Posterior vena cava (tissue), 2 donors: ENCODE results near the gene EIF3B. TPM values are rescaled to one million over a fixed set of nuclear protein-coding genes. Genes with fewer than 3 reads are reported as not detected.
"Not testable (repeated sequence)": the region's sequence is repeated elsewhere in the genome, so short reads cannot be mapped to it uniquely, and the experiment has no call there.

Experiments
- DNase-seq: peaks from one replicate; pipeline ENCODE4 v3.0.0-alpha.2; 2020; ENCODE audit warnings: low spot score
- intact Hi-C, 2 donors: fragments of 100-400 bp; cut with DNase I; formaldehyde crosslinking; loops; one replicate each; pipeline versions ENCODE4 v1.14.1 to v1.14.2; 2022 to 2023
- long read RNA-seq, 2 donors: library from polyadenylated mRNA; unstranded; transcript quantifications; one replicate each; pipeline ENCODE4 v2.0.0, GENCODE V29; 2020 to 2021
- total RNA-seq, 2 donors: library from RNA; stranded (reverse); fragmentation: NEBNext Ultra II Directional; extraction: Animal tissue kit (Norgen Biotek cat#: 25700); gene quantifications; one replicate each; pipeline ENCODE4 v1.2.1, GENCODE V29; 2021
- donor health status: DM: yes; HTN: yes; CAD: no.
- donor health status: DM: yes; HTN: yes; CAD: no.

EIF3B gene
- total RNA-seq = 10 to 100 TPM; 78.1 to 90.1 TPM
- long read RNA-seq, donor 1, transcript EIF3B-201 (19 exons, 3,055 nt) = minor isoform, 15 of 79 reads
- long read RNA-seq, donor 1, transcript EIF3B-202 (19 exons, 2,966 nt) = major isoform, 29 of 79 reads
- long read RNA-seq, donor 1, partial matches to known transcripts = 13 of 79 reads
- long read RNA-seq, donor 1, other reads (novel, unspliced or antisense) = 21 of 79 reads
- long read RNA-seq, donor 2, partial matches to known transcripts = 27 of 36 reads
- long read RNA-seq, donor 2, other reads (novel, unspliced or antisense) = 5 of 36 reads

DNA sequence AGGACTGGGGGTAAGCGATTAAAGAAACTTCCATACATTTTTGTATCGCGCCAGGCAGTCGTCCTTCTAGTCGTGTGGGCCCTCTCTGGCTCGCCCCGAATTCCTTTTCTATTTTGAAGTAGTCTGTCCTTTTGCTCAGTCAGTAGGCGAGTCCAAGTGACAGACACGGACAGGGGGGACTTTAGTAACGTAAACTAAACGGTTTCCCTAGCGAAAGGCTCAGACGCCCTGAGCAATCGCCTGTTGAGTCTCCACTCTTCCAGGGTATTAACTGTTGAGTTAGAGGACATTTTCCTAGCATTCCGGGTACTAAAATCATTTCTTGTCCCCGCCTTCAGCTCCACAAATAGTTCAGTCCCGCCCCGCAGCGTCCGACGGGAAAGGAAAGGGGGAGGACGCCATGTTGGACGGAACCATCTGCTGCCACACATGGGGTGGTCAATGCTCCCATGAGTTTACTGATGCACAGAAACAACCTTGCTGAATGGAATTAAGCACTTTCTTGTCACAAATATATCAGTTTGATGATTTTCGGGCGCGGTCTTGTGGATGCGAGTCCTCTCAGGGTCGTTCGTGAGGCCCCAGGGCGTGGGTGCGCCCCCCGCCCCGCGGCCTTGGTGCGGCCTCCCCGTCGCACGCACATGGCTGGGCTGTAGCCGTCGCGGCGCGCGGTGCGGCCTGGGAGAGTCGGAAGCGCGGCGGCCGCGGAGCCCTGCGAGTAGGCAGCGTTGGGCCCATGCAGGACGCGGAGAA is at the start of gene EIF3B:
Gene EIF3B (plus strand): TSS at position 642 of the 753 bp plus-strand sequence. CDS start 95 bp downstream, at position 737.
- DNase-seq = peak; percentile 97
- intact Hi-C loops = loop anchor here in 1 of 2 donors (10.0 kb wide), 1 partner anchor 780 kb away; the partner anchor contains the start of gene PSMG3

DNA sequence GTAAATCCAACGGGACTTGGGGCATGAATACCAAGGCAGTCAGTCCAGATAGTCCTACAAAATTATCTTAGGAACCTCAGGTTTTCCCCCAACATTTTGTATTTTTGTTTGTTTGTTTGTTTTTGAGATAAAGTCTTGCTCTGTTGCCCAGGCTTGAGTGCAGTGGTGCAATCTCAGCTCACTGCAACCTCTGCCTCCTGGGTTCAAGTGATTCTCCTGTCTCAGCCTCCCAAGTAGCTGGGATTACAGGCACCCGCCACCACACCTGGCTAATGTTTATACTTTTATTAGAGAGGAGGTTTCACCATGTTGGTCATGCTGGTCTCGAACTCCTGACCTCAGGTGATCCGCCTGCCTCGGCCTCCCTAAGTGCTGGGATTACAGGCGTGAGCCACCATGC is 49.4 kb upstream of the EIF3B start:
- DNase-seq, intact Hi-C loops: not testable (repeated sequence)

DNA sequence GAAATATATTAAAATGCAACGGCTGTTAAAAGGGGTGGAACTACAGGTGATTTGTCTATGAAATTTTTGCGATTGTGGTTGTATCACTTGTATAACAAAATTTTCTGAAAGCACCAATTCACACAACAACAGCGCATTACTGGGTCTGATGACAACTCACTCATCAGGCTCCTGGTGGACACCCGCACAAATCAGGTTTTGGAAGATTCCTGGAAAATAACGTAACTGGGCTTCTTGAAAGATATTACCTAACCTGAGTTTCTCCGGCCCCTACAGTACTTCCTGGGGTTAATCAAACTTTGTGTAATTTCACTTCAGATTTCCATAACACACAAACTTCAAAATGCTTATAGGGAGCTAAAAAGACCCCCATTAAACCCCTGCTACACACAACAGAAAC is 47.9 kb upstream of the EIF3B start:
- intact Hi-C loops = no loop called here
- DNase-seq = no peak

DNA sequence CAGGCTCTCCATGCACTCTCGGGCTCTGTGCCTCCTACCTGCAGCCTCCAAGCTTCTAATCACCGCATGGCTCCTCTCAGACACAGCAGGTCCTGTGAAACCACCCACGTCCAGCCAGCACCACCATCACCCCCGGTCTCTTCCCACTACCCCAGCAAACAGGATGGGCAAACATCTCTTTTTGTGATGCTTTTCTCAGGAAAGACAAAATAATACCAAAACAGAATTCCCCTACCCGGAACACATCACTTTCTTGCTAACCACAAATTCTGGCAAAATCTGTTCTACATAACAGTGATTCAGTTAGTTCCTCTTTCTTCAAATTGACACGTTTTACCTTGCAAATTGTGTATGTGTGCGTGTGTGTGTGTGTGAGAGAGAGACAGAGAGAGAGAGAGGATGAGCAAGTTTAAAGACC is 46.9 kb upstream of the EIF3B start:
- intact Hi-C loops = no loop called here
- DNase-seq = no peak

DNA sequence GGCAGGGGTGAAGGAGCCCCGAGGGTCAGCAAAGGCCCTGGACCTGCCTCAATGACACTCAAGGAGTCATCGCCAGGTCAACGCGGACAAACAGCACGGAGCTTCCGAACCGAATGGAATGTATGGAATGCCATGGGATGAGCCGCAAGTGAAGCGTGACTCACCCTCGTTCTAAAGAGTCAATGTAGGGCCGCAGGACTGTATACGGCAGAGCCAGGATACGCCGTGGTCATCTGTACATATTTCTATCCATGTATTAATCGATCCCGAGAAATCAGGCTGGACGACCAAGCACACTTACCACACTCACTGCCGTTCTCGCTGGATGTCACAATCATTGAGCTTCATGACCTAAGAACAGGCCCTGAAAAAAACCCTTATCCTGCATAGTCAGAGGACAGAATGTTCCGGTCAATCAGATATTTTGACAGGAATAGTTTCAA is 44.7 kb upstream of the EIF3B start:
- intact Hi-C loops = loop anchor here in 1 of 2 donors (10.0 kb wide), 1 partner anchor 65 kb away; the partner anchor contains the start of genes MRM2 and NUDT1
- DNase-seq = no peak

DNA sequence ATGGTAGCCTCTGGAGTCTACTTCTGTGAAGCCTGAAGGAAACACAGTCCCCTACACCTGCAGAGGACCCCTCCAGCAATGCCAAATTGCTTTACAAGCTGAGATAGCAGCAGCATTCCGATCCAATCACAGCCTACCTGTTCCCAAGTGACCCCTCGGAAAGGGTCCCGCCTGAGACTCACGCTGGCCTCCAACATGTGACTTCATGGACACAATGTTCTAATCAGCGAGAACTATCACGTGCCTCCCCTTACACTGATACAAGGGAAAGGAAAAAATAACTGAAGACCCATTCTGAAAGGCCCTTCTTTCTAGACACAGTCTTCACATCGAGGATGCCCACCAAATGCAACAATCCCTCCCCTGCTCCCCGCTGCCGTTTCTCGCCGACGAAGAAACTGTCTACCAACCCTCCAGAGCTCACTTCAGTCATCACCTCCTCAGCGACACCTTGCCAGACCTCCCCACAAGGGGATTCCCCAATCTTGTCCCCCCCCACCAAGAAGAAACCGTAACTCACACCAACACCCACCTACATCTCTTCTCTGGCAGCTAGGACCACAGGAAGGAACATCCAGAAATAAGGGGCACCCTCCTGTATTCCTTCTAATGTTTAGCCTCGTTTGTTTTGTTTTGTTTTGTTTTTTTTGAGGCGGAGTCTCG is 42.2 kb upstream of the EIF3B start:
- intact Hi-C loops = loop anchor here in 1 of 2 donors (10.0 kb wide), 1 partner anchor 68 kb away; the partner anchor contains the start of genes MRM2 and NUDT1
- DNase-seq = no peak

DNA sequence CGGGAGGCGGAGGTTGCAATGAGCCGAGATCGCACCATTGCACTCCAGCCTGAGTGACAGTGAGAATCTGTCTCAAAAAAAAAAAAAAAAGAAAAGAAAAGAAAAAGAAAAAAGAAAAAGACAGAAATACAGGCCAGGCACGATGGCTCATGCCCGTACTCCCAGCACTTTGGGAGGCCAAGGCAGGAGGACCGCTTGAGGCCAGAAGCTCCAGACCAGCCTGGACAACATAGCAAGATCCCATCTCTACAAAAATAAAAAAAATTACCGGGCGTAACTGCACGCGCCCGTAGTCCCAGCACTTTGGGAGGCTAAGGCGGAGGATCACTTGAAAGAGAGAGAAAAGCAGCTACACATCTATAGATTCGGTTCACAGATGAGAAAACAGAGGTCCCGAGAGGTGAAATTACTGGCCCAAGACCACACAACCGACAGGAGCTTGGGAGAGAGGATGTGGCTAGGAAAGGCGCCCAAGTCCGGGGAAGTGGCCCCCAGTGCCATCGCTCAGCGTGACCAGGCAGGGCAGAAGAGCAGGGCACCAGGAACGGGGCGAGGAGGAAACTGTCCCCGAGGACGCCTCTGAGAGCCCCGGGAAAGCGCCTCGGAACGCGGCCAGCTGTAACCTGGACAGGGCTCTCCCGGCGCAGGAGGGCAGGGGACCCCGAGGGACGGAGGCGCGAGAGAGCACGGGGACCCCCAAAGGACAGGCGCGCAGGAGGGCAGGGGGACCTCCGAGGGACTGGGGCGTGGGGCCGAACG is 41.0 kb upstream of the EIF3B start:
- intact Hi-C loops = loop anchor here in 1 of 2 donors (10.0 kb wide), 1 partner anchor 69 kb away; the partner anchor contains the start of genes MRM2 and NUDT1
- peak; percentile 82 for DNase-seq

DNA sequence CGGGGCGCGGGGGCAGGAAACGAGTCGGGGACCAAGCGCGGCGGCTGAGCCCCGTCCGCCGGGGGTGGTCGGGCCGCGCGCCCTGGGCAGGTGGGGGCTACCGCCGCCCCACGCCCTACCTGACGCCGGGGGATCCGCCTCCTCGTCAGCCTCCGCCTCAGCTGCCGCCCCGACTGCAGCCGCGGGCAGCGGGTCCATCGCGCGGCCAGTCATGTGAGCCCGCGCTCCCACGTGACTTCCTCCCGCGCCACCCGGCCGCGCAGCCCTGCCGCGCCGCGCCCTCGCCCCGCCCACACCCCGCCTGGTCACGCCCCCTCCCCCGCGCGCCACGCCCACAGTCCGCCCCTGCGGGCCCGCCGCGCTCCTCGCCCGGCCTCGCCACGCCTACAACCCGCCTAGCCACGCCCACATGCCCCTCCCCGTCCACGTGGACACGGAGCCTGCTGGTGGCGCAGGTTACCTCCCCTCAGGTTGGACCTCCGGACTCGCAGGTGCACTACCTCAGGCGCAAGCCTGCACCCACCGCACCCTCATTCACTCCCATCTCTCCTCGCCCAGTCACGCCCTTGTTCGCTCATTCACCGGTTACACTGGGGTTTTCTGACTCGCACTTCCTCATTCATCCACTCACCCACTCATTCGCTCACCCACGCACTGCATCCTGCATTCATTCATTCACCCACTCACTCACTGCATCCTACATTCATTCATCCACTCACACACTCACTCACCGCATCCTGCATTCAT is 40.2 kb upstream of the EIF3B start, which contains the start of gene SNX8:
Gene SNX8 (minus strand): TSS at position 233 of the 747 bp plus-strand sequence. CDS start 20 bp downstream, at position 213.
- DNase-seq = peak; percentile 96
- intact Hi-C loops = loop anchor here in 1 of 2 donors (10.0 kb wide), 1 partner anchor 70 kb away; the partner anchor contains the start of genes MRM2 and NUDT1

DNA sequence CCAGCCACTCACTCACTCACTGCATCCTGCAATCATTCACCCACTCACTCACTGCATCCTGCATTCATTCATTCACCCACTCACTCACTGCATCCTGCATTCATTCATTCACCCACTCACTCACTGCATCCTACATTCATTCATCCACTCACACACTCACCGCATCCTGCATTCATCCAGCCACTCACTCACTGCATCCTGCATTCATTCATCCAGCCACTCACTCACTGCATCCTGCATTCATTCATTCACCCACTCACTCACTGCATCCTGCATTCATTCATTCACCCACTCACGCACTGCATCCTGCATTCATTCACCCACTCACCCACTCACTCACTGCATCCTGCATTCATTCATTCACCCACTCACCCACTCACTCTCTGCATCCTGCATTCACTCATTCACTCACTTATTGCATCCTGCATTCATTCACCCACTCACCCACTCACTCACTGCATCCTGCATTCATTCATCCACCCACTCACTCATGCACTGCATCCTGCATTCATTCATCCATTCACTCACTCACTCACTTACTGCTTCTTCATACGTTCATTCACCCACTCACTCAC is 39.6 kb upstream of the EIF3B start:
- intact Hi-C loops = loop anchor here in 1 of 2 donors (10.0 kb wide), 1 partner anchor 70 kb away; the partner anchor contains the start of genes MRM2 and NUDT1
- DNase-seq = not testable (repeated sequence)

DNA sequence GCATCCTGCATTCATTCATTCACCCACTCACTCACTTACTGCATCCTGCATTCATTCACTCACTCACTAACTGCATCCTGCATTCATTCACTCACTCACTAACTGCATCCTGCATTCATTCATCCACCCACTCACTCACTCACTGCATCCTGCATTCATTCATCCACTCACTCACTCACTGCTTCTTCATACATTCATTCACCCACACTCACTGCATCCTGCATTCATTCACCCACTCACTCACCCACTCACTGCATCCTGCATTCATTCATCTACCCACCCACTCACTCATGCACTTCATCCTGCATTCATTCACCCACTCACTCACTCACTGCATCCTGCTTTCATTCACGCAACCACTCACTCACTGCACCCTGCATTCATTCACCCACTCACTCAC is 38.8 kb upstream of the EIF3B start:
- intact Hi-C loops = loop anchor here in 1 of 2 donors (10.0 kb wide), 1 partner anchor 71 kb away; the partner anchor contains the start of genes MRM2 and NUDT1
- no peak for DNase-seq

DNA sequence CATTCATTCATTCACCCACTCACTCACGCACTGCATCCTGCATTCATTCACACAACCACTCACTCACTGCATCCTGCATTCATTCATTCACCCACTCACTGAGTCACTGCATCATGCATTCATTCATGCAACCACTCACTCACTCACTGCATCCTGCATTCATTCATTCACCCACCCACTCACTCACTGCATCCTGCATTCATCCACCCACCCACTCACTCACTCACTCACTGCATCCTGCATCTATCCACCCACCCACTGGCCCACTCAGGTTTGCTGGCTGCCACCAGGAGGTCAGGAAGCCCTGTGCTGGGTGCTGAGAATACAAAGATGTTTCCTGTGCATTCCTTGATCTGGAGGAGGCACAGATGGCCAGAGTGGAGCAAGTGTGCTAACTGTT is 38.0 kb upstream of the EIF3B start:
- DNase-seq = no peak
- intact Hi-C loops = loop anchor here in 1 of 2 donors (10.0 kb wide), 1 partner anchor 72 kb away; the partner anchor contains the start of genes MRM2 and NUDT1

DNA sequence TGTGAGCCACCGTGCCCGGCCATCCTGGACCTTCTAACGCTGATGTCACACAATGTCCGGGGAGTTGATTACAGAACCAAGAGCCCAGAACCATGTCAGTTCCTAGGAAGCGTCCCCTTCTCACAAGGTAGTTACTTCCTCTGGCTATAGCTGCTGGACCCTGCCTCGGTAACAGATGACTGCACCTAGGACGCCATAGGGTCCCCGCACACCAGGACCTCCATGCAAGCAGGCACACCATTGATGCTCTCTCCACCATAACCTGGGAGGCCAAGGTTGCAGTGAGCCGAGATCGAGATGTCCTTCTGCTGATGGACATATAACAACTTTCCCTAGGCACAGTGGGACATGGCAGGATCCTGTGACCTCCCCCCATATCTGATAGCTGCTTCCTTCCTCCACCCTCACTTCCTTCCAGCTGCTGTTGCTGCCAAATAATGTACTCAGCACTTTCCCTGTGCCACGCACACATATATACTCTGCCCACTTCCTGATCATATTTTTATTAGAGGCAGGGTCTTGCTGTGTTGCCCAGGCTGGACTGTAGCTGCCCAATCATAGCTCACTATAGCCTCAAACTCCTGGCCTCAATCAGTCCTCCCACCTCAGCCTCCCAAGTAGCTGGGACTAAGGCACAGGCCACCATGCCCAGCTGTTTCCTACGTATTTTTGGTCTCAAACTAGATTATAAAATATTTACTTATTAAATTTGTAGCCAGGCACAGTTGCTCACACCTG is 36.9 kb upstream of the EIF3B start:
- DNase-seq = no peak
- intact Hi-C loops = loop anchor here in 1 of 2 donors (10.0 kb wide), 1 partner anchor 73 kb away; the partner anchor contains the start of genes MRM2 and NUDT1

DNA sequence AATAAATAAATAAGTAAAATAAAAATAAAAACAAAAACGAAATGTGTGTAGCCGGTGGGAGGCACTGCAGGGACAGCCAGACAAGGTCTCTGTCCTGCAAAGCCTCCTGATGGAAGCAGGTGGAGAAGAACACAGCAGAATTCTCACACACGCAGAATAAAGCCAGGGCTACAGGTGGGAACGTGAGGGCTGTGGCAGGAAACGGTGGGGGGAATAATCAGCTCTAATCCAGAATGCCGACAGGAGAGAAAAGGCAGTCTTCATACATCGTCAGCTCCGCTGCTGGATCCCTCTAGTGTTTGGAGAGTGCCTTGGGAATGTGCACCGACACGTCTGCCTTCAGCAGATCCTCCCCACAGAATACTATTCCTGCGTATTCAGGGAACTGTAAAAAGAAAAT is 33.6 kb upstream of the EIF3B start:
- no peak for DNase-seq
- intact Hi-C loops = no loop called here

DNA sequence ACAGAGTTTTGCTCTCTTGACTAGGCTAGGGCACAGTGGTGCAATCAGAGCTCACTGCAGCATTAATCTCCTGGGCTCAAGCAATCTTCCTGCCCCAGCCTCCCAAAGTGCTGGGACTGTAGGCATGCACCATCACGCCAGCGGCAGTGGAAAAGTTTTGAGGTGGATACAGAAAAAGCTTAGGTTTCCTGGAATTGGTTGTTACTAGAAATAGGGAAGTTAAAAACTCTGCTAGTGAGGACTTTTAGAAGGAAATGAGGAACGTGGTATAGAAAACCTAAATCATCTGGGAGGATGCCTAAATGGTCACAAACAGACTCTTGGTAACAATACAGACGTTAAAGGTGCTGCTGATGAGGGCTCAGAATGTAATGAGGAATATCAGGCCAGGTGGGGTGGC is 29.5 kb upstream of the EIF3B start:
- intact Hi-C loops = no loop called here
- DNase-seq = no peak

DNA sequence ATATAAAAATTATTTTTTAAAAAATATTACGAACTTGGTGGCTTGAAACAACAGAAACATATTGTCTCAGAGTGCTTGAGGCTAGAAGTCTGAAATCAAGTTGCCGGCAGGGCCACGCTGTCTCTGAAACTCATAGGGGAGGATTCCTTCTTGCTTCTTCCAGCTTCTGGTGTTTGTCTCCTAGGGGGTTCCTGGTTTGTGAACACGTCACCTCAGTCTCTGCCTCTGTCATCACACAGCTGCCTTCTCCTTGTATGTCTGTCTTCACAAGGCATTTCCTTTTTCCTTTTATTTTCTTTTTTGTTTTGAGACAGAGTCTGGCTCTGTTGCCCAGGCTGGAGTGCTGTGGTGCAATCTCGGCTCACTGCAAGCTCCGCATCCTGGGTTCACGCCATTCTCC is 27.7 kb upstream of the EIF3B start:
- intact Hi-C loops = no loop called here
- DNase-seq = no peak

DNA sequence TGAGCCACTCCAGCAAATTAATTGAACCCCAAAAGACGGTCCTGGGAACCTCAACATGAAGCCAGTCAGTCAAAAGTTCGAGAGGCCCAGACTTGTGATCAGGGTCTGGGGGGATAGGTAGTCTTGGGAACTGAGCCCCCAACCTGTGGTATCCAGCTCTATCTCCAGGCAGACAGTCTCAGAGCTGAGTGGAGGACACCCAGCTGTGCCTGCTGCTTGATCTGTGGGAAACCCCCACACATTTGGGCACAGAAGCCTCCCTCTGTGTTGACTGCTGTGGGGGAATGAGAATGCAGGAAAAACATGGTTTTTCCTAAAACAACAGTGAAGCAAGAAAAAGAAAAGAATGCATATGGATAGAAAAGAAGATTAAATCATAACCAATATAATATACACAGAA is 24.1 kb upstream of the EIF3B start:
- intact Hi-C loops = no loop called here
- no peak for DNase-seq

DNA sequence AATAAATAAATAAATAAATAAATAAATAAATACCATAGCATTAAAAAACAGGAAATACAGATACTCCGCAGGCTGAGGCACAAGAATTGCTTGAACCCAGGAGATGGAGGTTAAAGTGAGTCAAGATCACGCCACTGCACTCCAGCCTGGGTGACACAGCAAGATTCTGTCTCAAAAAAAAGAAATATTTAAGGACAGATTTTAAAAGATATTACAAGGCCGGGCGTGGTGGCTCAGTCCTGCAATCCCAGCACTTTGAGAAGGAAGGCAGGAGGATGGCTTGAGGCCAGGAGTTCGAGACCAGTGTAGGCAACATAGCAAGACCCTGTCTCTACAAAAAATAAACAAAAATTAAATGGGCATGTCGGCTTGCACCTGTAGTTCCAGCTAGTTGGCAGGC is 22.9 kb upstream of the EIF3B start:
- no peak for DNase-seq
- intact Hi-C loops = no loop called here
